WTC11 (cell line): ENCODE data around the gene PSEN1.

Experiments used
- ATF1 ChIP-seq: sonication (generic); formaldehyde crosslinking; IDR thresholded peaks from 2 replicates; pipeline ENCODE4 v1.8.1; 2023; ENCODE audit warnings: mild to moderate bottlenecking, moderate library complexity, missing genetic modification reagents
- ELF4 ChIP-seq: sonication (generic); formaldehyde crosslinking; IDR thresholded peaks from 2 replicates; pipeline ENCODE4 v1.8.1; 2022; ENCODE audit warnings: low read depth, mild to moderate bottlenecking, moderate library complexity, missing genetic modification reagents
- ETV6 ChIP-seq: sonication (generic); formaldehyde crosslinking; IDR thresholded peaks from 2 replicates; pipeline ENCODE4 v1.8.1; 2022; ENCODE audit warnings: mild to moderate bottlenecking, missing genetic modification reagents
- FOXJ3 ChIP-seq: sonication (generic); formaldehyde crosslinking; IDR thresholded peaks from 2 replicates; pipeline ENCODE4 v1.9.0; 2021; ENCODE audit warnings: missing genetic modification reagents, mild to moderate bottlenecking, borderline replicate concordance
- FOXP1 ChIP-seq: sonication (generic); formaldehyde crosslinking; IDR thresholded peaks from 2 replicates; pipeline ENCODE4 v1.8.0; 2022; ENCODE audit warnings: missing genetic modification reagents, mild to moderate bottlenecking, moderate library complexity, borderline replicate concordance
- MYBL2 ChIP-seq: sonication (generic); formaldehyde crosslinking; IDR thresholded peaks from 2 replicates; pipeline ENCODE4 v1.8.1; 2023; ENCODE audit warnings: mild to moderate bottlenecking, moderate library complexity, missing genetic modification reagents
- NR1H2 ChIP-seq: sonication (generic); formaldehyde crosslinking; IDR thresholded peaks from 2 replicates; pipeline ENCODE4 v1.9.0; 2021; ENCODE audit warnings: mild to moderate bottlenecking, moderate library complexity, missing genetic modification reagents
- NR3C1 ChIP-seq: sonication (generic); formaldehyde crosslinking; conservative IDR thresholded peaks from 2 replicates; pipeline ENCODE4 v1.8.1; 2023; ENCODE audit warnings: low read depth, mild to moderate bottlenecking, missing genetic modification reagents
- TF ChIP-seq, protein P1 (sequence below): fragments of 200-600 bp; IDR thresholded peaks from 2 replicates; pipeline ENCODE4 v1.8.0; 2022; ENCODE audit warnings: antibody characterized with exemption
- TF ChIP-seq, protein P2 (sequence below): sonication (generic); formaldehyde crosslinking; IDR thresholded peaks from 2 replicates; pipeline ENCODE4 v1.8.0; 2022; ENCODE audit warnings: mild to moderate bottlenecking, missing genetic modification reagents
- TF ChIP-seq, protein P3 (sequence below): sonication (generic); formaldehyde crosslinking; IDR thresholded peaks from 2 replicates; pipeline ENCODE4 v1.8.0; 2022; ENCODE audit warnings: missing genetic modification reagents
- TF ChIP-seq, protein P4 (sequence below): sonication (generic); formaldehyde crosslinking; IDR thresholded peaks from 2 replicates; pipeline ENCODE4 v1.8.0; 2022; ENCODE audit warnings: mild to moderate bottlenecking, missing genetic modification reagents
- TF ChIP-seq, protein P5 (sequence below): fragments of 250-450 bp; sonication (Bioruptor Pico); conservative IDR thresholded peaks from 2 replicates; pipeline ENCODE4 v1.9.0; 2021; ENCODE audit warnings: mild to moderate bottlenecking

DNA sequence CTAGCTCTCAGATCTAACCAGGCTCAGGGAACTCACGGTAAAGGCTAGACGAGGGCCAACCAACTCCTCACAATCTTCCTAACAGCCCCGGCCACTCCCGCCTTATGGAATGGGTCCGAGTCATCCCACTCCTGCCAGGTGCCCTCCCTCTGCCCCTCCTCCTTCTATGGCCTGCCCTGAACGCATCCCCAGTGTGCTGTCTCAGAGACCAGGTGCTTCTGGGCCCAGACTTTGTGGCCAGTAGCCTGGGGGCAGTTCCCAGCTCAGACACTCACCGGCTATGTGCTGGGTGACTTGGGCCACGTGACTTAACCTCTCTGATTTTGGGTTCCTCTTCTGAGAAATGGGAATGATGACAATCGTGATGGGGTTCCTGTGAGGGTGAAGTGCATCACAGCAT lies 123.5 kb downstream of the PSEN1 start:
- TF ChIP-seq NR1H2 (CRISPR knock-in tag) (no peak), ETV6 (CRISPR knock-in tag) (no peak), MYBL2 (CRISPR knock-in tag) (no peak), NR3C1 (CRISPR knock-in tag) (no peak), FOXP1 (CRISPR knock-in tag) (no peak), ELF4 (no peak), ATF1 (CRISPR knock-in tag) (no peak), FOXJ3 (CRISPR knock-in tag) (no peak)
- TF ChIP-seq, protein P1, sequence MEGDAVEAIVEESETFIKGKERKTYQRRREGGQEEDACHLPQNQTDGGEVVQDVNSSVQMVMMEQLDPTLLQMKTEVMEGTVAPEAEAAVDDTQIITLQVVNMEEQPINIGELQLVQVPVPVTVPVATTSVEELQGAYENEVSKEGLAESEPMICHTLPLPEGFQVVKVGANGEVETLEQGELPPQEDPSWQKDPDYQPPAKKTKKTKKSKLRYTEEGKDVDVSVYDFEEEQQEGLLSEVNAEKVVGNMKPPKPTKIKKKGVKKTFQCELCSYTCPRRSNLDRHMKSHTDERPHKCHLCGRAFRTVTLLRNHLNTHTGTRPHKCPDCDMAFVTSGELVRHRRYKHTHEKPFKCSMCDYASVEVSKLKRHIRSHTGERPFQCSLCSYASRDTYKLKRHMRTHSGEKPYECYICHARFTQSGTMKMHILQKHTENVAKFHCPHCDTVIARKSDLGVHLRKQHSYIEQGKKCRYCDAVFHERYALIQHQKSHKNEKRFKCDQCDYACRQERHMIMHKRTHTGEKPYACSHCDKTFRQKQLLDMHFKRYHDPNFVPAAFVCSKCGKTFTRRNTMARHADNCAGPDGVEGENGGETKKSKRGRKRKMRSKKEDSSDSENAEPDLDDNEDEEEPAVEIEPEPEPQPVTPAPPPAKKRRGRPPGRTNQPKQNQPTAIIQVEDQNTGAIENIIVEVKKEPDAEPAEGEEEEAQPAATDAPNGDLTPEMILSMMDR: no peak
- TF ChIP-seq, protein P2, sequence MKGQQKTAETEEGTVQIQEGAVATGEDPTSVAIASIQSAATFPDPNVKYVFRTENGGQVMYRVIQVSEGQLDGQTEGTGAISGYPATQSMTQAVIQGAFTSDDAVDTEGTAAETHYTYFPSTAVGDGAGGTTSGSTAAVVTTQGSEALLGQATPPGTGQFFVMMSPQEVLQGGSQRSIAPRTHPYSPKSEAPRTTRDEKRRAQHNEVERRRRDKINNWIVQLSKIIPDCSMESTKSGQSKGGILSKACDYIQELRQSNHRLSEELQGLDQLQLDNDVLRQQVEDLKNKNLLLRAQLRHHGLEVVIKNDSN (CRISPR knock-in tag): no peak
- TF ChIP-seq, protein P3, sequence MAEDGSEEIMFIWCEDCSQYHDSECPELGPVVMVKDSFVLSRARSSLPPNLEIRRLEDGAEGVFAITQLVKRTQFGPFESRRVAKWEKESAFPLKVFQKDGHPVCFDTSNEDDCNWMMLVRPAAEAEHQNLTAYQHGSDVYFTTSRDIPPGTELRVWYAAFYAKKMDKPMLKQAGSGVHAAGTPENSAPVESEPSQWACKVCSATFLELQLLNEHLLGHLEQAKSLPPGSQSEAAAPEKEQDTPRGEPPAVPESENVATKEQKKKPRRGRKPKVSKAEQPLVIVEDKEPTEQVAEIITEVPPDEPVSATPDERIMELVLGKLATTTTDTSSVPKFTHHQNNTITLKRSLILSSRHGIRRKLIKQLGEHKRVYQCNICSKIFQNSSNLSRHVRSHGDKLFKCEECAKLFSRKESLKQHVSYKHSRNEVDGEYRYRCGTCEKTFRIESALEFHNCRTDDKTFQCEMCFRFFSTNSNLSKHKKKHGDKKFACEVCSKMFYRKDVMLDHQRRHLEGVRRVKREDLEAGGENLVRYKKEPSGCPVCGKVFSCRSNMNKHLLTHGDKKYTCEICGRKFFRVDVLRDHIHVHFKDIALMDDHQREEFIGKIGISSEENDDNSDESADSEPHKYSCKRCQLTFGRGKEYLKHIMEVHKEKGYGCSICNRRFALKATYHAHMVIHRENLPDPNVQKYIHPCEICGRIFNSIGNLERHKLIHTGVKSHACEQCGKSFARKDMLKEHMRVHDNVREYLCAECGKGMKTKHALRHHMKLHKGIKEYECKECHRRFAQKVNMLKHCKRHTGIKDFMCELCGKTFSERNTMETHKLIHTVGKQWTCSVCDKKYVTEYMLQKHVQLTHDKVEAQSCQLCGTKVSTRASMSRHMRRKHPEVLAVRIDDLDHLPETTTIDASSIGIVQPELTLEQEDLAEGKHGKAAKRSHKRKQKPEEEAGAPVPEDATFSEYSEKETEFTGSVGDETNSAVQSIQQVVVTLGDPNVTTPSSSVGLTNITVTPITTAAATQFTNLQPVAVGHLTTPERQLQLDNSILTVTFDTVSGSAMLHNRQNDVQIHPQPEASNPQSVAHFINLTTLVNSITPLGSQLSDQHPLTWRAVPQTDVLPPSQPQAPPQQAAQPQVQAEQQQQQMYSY (CRISPR knock-in tag): no peak
- TF ChIP-seq, protein P4, sequence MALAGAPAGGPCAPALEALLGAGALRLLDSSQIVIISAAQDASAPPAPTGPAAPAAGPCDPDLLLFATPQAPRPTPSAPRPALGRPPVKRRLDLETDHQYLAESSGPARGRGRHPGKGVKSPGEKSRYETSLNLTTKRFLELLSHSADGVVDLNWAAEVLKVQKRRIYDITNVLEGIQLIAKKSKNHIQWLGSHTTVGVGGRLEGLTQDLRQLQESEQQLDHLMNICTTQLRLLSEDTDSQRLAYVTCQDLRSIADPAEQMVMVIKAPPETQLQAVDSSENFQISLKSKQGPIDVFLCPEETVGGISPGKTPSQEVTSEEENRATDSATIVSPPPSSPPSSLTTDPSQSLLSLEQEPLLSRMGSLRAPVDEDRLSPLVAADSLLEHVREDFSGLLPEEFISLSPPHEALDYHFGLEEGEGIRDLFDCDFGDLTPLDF (CRISPR knock-in tag): no peak
- TF ChIP-seq, protein P5, sequence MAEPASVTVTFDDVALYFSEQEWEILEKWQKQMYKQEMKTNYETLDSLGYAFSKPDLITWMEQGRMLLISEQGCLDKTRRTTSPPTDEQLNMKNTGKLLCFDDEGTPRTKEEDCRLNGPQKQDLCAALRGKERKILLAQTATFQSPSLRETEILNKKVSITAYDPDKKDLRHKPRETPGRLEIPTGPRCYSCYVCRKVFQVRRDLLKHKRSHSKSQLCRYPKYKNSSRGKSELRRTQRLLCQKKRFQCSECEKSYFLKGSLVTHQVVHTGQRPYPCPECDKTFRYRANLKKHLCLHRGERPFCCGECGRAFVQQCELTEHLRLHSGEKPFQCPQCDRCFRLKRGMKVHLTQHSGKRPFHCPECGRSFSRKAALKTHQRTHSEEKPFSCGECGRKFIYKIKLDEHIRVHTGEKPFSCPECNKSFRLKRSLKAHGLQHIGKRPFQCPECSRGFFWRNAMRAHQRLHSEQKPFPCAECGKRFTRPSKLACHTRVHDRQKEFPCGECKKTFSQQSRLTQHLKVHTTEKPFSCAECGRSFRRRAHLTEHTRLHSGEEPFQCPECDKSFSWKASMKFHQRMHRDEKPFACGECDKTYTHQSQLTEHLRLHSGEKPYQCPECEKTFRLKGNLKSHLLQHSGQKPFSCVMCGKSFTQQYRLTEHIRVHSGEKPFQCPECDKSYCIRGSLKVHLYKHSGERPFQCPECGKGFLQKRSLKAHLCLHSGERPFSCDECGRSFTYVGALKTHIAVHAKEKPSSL: no peak
